Keratinocyte (primary cell): ENCODE data around the gene ZSCAN25. TPM values are rescaled to one million over a fixed set of nuclear protein-coding genes. Genes with fewer than 3 reads are reported as not detected.

Experiments used
- DNase-seq: peaks from one replicate; pipeline ENCODE4 v3.0.0-alpha.2; 2011; ENCODE audit warnings: low read depth, missing footprints, low spot score
- FAIRE-seq: peaks from 2 replicates; lab custom pipeline; 2011; peaks lifted over from hg19 to GRCh38; lab: Jason Lieb, UNC
- H2AFZ ChIP-seq: 2 replicates; pipeline ENCODE4 v1.6.0; 2012; ENCODE audit warnings: low read length, control low read depth, inconsistent platforms; ENCODE audit not compliant: control insufficient read depth
- H3K27ac ChIP-seq: 2 replicates; pipeline ENCODE4 v1.5.1; 2011; ENCODE audit warnings: low read length; ENCODE audit not compliant: control insufficient read depth, insufficient read depth
- H3K27me3 ChIP-seq: 3 replicates; pipeline ENCODE4 v1.6.0; 2011; ENCODE audit warnings: low read length; ENCODE audit not compliant: control insufficient read depth, insufficient read depth; ENCODE audit errors: extremely low read depth
- H3K36me3 ChIP-seq, 2 experiments: 2 replicates in 1 of 2; 3 replicates in 1 of 2; pipeline ENCODE4 v1.5.1; 2011; ENCODE audit warnings: low read length in 2 of 2, mild to moderate bottlenecking in 1 of 2; ENCODE audit not compliant: control insufficient read depth in 2 of 2, insufficient read depth in 2 of 2; ENCODE audit errors: extremely low read depth in 1 of 2
- H3K4me1 ChIP-seq: 3 replicates; pipeline ENCODE4 v1.5.1; 2011; ENCODE audit warnings: low read length; ENCODE audit not compliant: control insufficient read depth, insufficient read depth; ENCODE audit errors: extremely low read depth
- H3K4me2 ChIP-seq: 3 replicates; pipeline ENCODE4 v1.6.0; 2011; ENCODE audit warnings: low read depth, low read length; ENCODE audit not compliant: control insufficient read depth, insufficient read depth; ENCODE audit errors: extremely low read depth
- H3K4me3 ChIP-seq, 3 experiments: fragments of 200-600 bp in 1 of 3; sonication (generic) in 1 of 3; 2 replicates in 2 of 3; 3 replicates in 1 of 3; pipeline ENCODE4 v1.5.1; 2011 to 2016; ENCODE audit warnings: low read length in 3 of 3, mild to moderate bottlenecking in 3 of 3, control low read depth in 2 of 3, inconsistent platforms in 1 of 3, low read depth in 1 of 3, mixed read lengths in 1 of 3, mixed run types in 1 of 3, moderate library complexity in 1 of 3; ENCODE audit not compliant: control insufficient read depth in 2 of 3, insufficient read depth in 2 of 3; ENCODE audit errors: extremely low read depth in 1 of 3
- H3K79me2 ChIP-seq: 2 replicates; pipeline ENCODE4 v1.6.0; 2012; ENCODE audit warnings: low read length; ENCODE audit not compliant: control insufficient read depth, insufficient read depth
- H3K9ac ChIP-seq: 3 replicates; pipeline ENCODE4 v1.6.0; 2011; ENCODE audit warnings: low read length; ENCODE audit not compliant: control insufficient read depth, insufficient read depth; ENCODE audit errors: extremely low read depth
- H3K9me1 ChIP-seq: 3 replicates; pipeline ENCODE4 v1.6.0; 2011; ENCODE audit warnings: low read length; ENCODE audit not compliant: control insufficient read depth, insufficient read depth; ENCODE audit errors: extremely low read depth
- H3K9me3 ChIP-seq: 2 replicates; pipeline ENCODE4 v1.5.1; 2012; ENCODE audit warnings: low read depth, low read length; ENCODE audit not compliant: control insufficient read depth
- H4K20me1 ChIP-seq: 3 replicates; pipeline ENCODE4 v1.6.0; 2011; ENCODE audit warnings: low read length; ENCODE audit not compliant: control insufficient read depth, insufficient read depth; ENCODE audit errors: extremely low read depth
- EZH2 ChIP-seq: IDR thresholded peaks from one replicate; pipeline ENCODE4 v1.6.1; 2012; ENCODE audit warnings: inconsistent platforms, mild to moderate bottlenecking, low read length, moderate library complexity
- dilution Hi-C: fragments of 300-500 bp; cut with MboI; formaldehyde crosslinking; loops from one replicate; pipeline ENCODE4 v1.7.0; 2020; ENCODE audit warnings: low sequenced_read_pairs; ENCODE audit not compliant: extremely low pct_ligation_motif_present
- polyA plus RNA-seq, 5 experiments: library from polyadenylated mRNA; depleted of rRNA in 3 of 5; stranded (reverse) in 3 of 5; stranded (forward) in 1 of 5; unstranded in 1 of 5; fragments of >200 nt; gene quantifications; 1 replicate in 1 of 5; 2 replicates in 3 of 5; 3 replicates in 1 of 5; pipeline versions ENCODE4 v1.2.1 to v1.2.3, GENCODE V29; 2011 to 2012; ENCODE audit warnings: missing spikeins in 2 of 5, low read depth in 1 of 5, low replicate concordance in 1 of 5
- TF ChIP-seq, protein P1 (sequence below), 3 experiments: IDR thresholded peaks in 1 of 3; conservative IDR thresholded peaks in 1 of 3; optimal IDR thresholded peaks in 1 of 3; 2 replicates in 2 of 3; 3 replicates in 1 of 3; pipeline versions ENCODE3 to v1.5.1; 2011; ENCODE audit warnings: low read length in 3 of 3, mild to moderate bottlenecking in 3 of 3, moderate library complexity in 2 of 3, control low read depth in 1 of 3, inconsistent platforms in 1 of 3; ENCODE audit not compliant: insufficient read depth in 2 of 3; ENCODE audit errors: extremely low read depth in 1 of 3

Gene ZSCAN25
- polyA plus RNA-seq, 1 donor (not counting 4 experiments of a cell fraction or from before 2014, with no cell fraction given) = 13.1 TPM

- Histone ChIP-seq H3K27ac (no peak overlapping the region), H4K20me1 (no peaks in the 10 kb centered on the region), H3K79me2 (no peaks in the 10 kb centered on the region), H3K27me3 (no peaks in the 10 kb centered on the region), H3K36me3 (no peaks in the 10 kb centered on the region), H3K9me3 (no peaks in the 10 kb centered on the region), H3K4me2 (no peak overlapping the region), H3K4me1 (no peaks in the 10 kb centered on the region), H3K9me1 (no peaks in the 10 kb centered on the region), H2AFZ (no peak overlapping the region), H3K9ac (no peak overlapping the region), H3K4me3 (no peak overlapping the region)
- DNase-seq (no peak), FAIRE-seq (no peak)
- dilution Hi-C loops = no loop called here
- no peak for TF ChIP-seq EZH2
- TF ChIP-seq, protein P1, sequence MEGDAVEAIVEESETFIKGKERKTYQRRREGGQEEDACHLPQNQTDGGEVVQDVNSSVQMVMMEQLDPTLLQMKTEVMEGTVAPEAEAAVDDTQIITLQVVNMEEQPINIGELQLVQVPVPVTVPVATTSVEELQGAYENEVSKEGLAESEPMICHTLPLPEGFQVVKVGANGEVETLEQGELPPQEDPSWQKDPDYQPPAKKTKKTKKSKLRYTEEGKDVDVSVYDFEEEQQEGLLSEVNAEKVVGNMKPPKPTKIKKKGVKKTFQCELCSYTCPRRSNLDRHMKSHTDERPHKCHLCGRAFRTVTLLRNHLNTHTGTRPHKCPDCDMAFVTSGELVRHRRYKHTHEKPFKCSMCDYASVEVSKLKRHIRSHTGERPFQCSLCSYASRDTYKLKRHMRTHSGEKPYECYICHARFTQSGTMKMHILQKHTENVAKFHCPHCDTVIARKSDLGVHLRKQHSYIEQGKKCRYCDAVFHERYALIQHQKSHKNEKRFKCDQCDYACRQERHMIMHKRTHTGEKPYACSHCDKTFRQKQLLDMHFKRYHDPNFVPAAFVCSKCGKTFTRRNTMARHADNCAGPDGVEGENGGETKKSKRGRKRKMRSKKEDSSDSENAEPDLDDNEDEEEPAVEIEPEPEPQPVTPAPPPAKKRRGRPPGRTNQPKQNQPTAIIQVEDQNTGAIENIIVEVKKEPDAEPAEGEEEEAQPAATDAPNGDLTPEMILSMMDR (optimal IDR thresholded peaks at IDR 0.05 in 1 of 3, IDR thresholded peaks at IDR 0.05 in 1 of 3, conservative IDR thresholded peaks at IDR 0.05 in 1 of 3; ENCODE audit: extremely low read depth in 1 of 3, insufficient read depth in 2 of 3, low read length in 3 of 3) = no peak
Observed at GRCh38 chr7:99588868-99589267, 27.9 kb upstream of the ZSCAN25 start.

DNA sequence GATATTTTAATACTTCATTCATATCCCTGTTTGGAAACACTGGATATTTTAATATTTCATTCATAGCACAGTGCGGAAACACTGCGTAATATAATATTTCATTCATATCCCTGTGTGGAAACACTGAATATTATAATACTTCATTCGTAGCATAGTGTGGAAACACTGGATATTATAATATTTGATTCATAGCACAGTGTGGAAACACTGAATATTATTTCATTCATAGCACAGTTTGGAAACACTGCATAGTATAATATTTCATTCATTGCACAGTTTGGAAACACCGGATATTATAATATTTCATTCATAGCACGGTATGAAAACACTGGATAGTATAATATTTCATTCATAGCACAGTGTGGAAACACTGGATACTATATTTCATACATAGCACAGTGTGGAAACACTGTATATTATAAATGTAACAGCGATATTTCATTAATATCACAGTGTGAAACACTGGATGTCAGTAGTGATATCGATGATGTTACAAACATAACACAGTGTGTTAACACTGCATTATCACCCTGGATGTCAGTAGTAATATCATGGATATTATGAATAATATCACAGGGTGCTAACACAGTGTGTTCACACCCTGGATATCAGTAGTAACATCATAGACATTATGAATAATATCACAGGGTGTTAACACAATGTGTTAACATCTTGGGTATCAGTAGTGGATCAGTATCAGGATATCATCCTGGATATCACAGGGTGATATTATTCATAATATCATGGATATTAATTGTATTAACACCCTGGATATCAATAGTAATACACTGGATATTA is 21.6 kb upstream of the ZSCAN25 start:
- Histone ChIP-seq H4K20me1 (no peaks in the 10 kb centered on the region), H3K9me3 (no peaks in the 10 kb centered on the region), H3K4me2 (no peak overlapping the region), H3K4me1 (no peaks in the 10 kb centered on the region), H3K27me3 (no peaks in the 10 kb centered on the region), H3K9me1 (no peaks in the 10 kb centered on the region), H3K79me2 (no peaks in the 10 kb centered on the region), H3K4me3 (no peak overlapping the region), H2AFZ (no peak overlapping the region), H3K27ac (no peak overlapping the region), H3K36me3 (no peaks in the 10 kb centered on the region), H3K9ac (no peak overlapping the region)
- dilution Hi-C loops = no loop called here
- DNase-seq = no peak
- TF ChIP-seq, protein P1 (optimal IDR thresholded peaks at IDR 0.05 in 1 of 3, IDR thresholded peaks at IDR 0.05 in 1 of 3, conservative IDR thresholded peaks at IDR 0.05 in 1 of 3; ENCODE audit: extremely low read depth in 1 of 3, insufficient read depth in 2 of 3, low read length in 3 of 3) = no peak
- no peak for TF ChIP-seq EZH2
- FAIRE-seq = no peak
